Stimulated activated CD4-positive, alpha-beta T cell treated with anti-CD3 and anti-CD28 coated beads, Interleukin-4, amount 100 ng/mL, for 4 hours (primary cell): ENCODE results near the gene ACADSB.

Source experiments
- DNase-seq, 2 experiments: peaks; one replicate each; pipeline ENCODE4 v3.0.0-alpha.2; 2020

ACADSB gene

GRCh38 chr10:123103944-123104343 lies 95.1 kb downstream of the ACADSB start:
- DNase-seq: no peak
